K562 (cell line): ENCODE data around the gene MEX3A. TPM values are rescaled to one million over a fixed set of nuclear protein-coding genes. Genes with fewer than 3 reads are reported as not detected.

Experiments used
- ATAC-seq: fragments of 200-7000 bp; cut with Tn5 transposase; 3 replicates; pipeline ENCODE4 v1.9.1; 2020; ENCODE audit warnings: moderate library complexity
- BruUV-seq: library from RNA; stranded (reverse); fragments of 400-500 nt; replicated peaks from 2 replicates; lab custom pipeline; 2021; lab: Mats Ljungman, UMichigan
- CTCF ChIA-PET: fragments of 300-600 bp; formaldehyde crosslinking; extraction: SDS; loops from one replicate; lab custom pipeline; 2021; ENCODE audit warnings: low intra/inter-chr PET ratio; lab: Yijun Ruan, JAX
- POLR2A ChIA-PET: fragments of 300-600, 350-650 bp; sonication (Branson Sonifier 250); formaldehyde crosslinking; extraction: SDS; loops from one replicate; lab custom pipeline; 2021; ENCODE audit warnings: antibody characterized with exemption, inconsistent platforms; lab: Yijun Ruan, JAX
- DNase-seq, 4 experiments: peaks; one replicate each; pipeline versions ENCODE4 v3.0.0 to v3.0.0-alpha.2; 2011 to 2018; ENCODE audit warnings: low spot score in 3 of 4, mixed read lengths in 3 of 4; ENCODE audit errors: extremely low read depth in 1 of 4
- FAIRE-seq: peaks from 2 replicates; lab custom pipeline; 2011; peaks lifted over from hg19 to GRCh38; lab: Jason Lieb, UNC
- H2AFZ ChIP-seq: 2 replicates; pipeline ENCODE4 v1.6.0; 2011; ENCODE audit warnings: low read depth, low read length, control low read depth, inconsistent platforms
- H3K27ac ChIP-seq: fragments of 200-600 bp; 3 replicates; pipeline ENCODE4 v1.8.0; 2011; ENCODE audit warnings: low read depth, mild to moderate bottlenecking, control low read depth, inconsistent platforms, low read length, moderate library complexity, mixed read lengths; ENCODE audit errors: extremely low read depth
- H3K27me3 ChIP-seq, 2 experiments: fragments of 300-600 bp in 1 of 2; 2 replicates in 1 of 2; 3 replicates in 1 of 2; pipeline versions ENCODE4 v1.6.0 to v1.8.0; 2011; ENCODE audit warnings: inconsistent platforms in 2 of 2, low read length in 2 of 2, mild to moderate bottlenecking in 1 of 2, mixed read lengths in 1 of 2, moderate library complexity in 1 of 2; ENCODE audit not compliant: control insufficient read depth in 2 of 2, insufficient read depth in 2 of 2
- H3K36me3 ChIP-seq: fragments of 300-600 bp; 3 replicates; pipeline ENCODE4 v1.8.0; 2011; ENCODE audit warnings: mild to moderate bottlenecking, low read length, inconsistent platforms; ENCODE audit not compliant: control insufficient read depth, insufficient read depth
- H3K4me1 ChIP-seq, 2 experiments: fragments of 200-600 bp in 1 of 2; replicated peaks in 1 of 2; 2 replicates in 1 of 2; 3 replicates in 1 of 2; pipeline versions ENCODE4 v1.5.1 to v1.8.0; 2011; ENCODE audit warnings: inconsistent platforms in 2 of 2, low read length in 2 of 2, mild to moderate bottlenecking in 1 of 2, mixed read lengths in 1 of 2, moderate library complexity in 1 of 2; ENCODE audit not compliant: control insufficient read depth in 2 of 2, insufficient read depth in 2 of 2
- H3K4me2 ChIP-seq: 2 replicates; pipeline ENCODE4 v1.6.1; 2011; ENCODE audit warnings: low read length, control low read depth, inconsistent platforms, mixed read lengths; ENCODE audit not compliant: insufficient read depth
- H3K4me3 ChIP-seq: fragments of 200-600 bp; sonication (generic), shearing (Covaris generic); 2 replicates; pipeline ENCODE4 v1.5.1; 2016; ENCODE audit warnings: control low read depth, inconsistent platforms
- H3K79me2 ChIP-seq: fragments of 200-600 bp; 3 replicates; pipeline ENCODE4 v1.8.0; 2011; ENCODE audit warnings: low read length, inconsistent platforms; ENCODE audit not compliant: control insufficient read depth, insufficient read depth
- H3K9ac ChIP-seq, 2 experiments: 2 replicates each; pipeline versions ENCODE4 v1.6.0 to v1.6.1; 2011; ENCODE audit warnings: low read depth in 2 of 2, low read length in 2 of 2, control low read depth in 1 of 2, inconsistent platforms in 1 of 2, mild to moderate bottlenecking in 1 of 2, mixed read lengths in 1 of 2; ENCODE audit not compliant: insufficient read depth in 1 of 2
- H3K9me1 ChIP-seq: one replicate; pipeline ENCODE4 v1.6.0; 2011; ENCODE audit warnings: inconsistent platforms, mild to moderate bottlenecking, low read length, moderate library complexity; ENCODE audit not compliant: control insufficient read depth, insufficient read depth
- H3K9me3 ChIP-seq: replicated peaks from 2 replicates; pipeline ENCODE4 v1.5.1; 2011; ENCODE audit warnings: low read depth, low read length, inconsistent platforms; ENCODE audit not compliant: control insufficient read depth, insufficient read depth
- H4K20me1 ChIP-seq: replicated peaks from 2 replicates; pipeline ENCODE4 v1.6.1; 2011; ENCODE audit warnings: low read length, inconsistent platforms, mixed read lengths; ENCODE audit not compliant: control insufficient read depth, insufficient read depth
- DIDO1 ChIP-seq: fragments of 450-650 bp; IDR thresholded peaks from 2 replicates; pipeline ENCODE4 v1.6.1; 2016; ENCODE audit warnings: low read depth, missing biosample characterization, missing genetic modification characterization
- GATAD2B ChIP-seq: fragments of 450-650 bp; IDR thresholded peaks from 2 replicates; pipeline ENCODE4 v1.6.1; 2017; ENCODE audit warnings: mild to moderate bottlenecking, borderline replicate concordance
- HCFC1 ChIP-seq: IDR thresholded peaks from 2 replicates; pipeline ENCODE4 v1.6.1; 2012; ENCODE audit warnings: low read depth, low read length, improper control_type of control experiment
- KDM2B ChIP-seq: fragments of 250-450 bp; sonication (Bioruptor Pico); IDR thresholded peaks from 2 replicates; pipeline ENCODE4 v1.8.0; 2021; ENCODE audit warnings: mild to moderate bottlenecking, moderate library complexity
- MCM5 ChIP-seq: fragments of 450-650 bp; IDR thresholded peaks from 2 replicates; pipeline ENCODE4 v1.6.1; 2016; ENCODE audit warnings: low read depth
- SREBF1 ChIP-seq: fragments of 150-350 bp; IDR thresholded peaks from 2 replicates; pipeline ENCODE4 v1.6.1; 2014; ENCODE audit warnings: antibody characterized with exemption, low read depth, low read length, borderline replicate concordance
- VEZF1 ChIP-seq: fragments of 200-800 bp; sonication (Bioruptor generic); IDR thresholded peaks from 2 replicates; pipeline ENCODE4 v1.6.1; 2017; ENCODE audit warnings: missing genetic modification characterization, missing compliant biosample characterization
- ZBTB11 ChIP-seq, 3 experiments: fragments of 200-800 bp in 1 of 3; fragments of 250-450 bp in 1 of 3; fragments of 450-650 bp in 1 of 3; sonication (Bioruptor Pico) in 1 of 3; sonication (Bioruptor generic) in 1 of 3; formaldehyde crosslinking in 1 of 3; IDR thresholded peaks; 2 replicates each; pipeline versions ENCODE4 v1.6.1 to v1.8.0; 2016 to 2022; ENCODE audit warnings: mild to moderate bottlenecking in 2 of 3, missing genetic modification characterization in 2 of 3, missing compliant biosample characterization in 1 of 3, moderate library complexity in 1 of 3
- ZBTB9 ChIP-seq: fragments of 450-650 bp; formaldehyde crosslinking; IDR thresholded peaks from 2 replicates; pipeline ENCODE4 v1.4.0; 2020; ENCODE audit warnings: mild to moderate bottlenecking, moderate library complexity
- ZKSCAN1 ChIP-seq: fragments of 150-350 bp; IDR thresholded peaks from 2 replicates; pipeline ENCODE4 v1.6.1; 2016; ENCODE audit warnings: low read depth, low read length
- ZNF384 ChIP-seq: IDR thresholded peaks from 2 replicates; pipeline ENCODE4 v1.6.1; 2012; ENCODE audit warnings: low read depth, low read length, improper control_type of control experiment
- WGBS: fragments of 100-300 bp; shearing (Covaris generic); methylation state at CpG from one replicate; pipeline ENCODE4 v1.1.6; 2016; ENCODE audit warnings: low coverage, mixed read lengths; ENCODE audit not compliant: insufficient coverage; ENCODE audit errors: missing lambda C conversion rate; 5-methylcytosine and 5-hydroxymethylcytosine counted together
- in situ Hi-C: fragments of 300-500 bp; cut with MboI; formaldehyde crosslinking; loops from 4 replicates; pipeline ENCODE4 v1.15.0; 2018; ENCODE audit warnings: inconsistent platforms, mixed read lengths
- intact Hi-C: fragments of 100-400 bp; cut with micrococcal nuclease; formaldehyde crosslinking; loops from 2 replicates; pipeline ENCODE4 v1.14.2; 2022
- polyA plus RNA-seq, 8 experiments: library from polyadenylated mRNA; depleted of rRNA in 4 of 8; stranded (reverse) in 5 of 8; unstranded in 3 of 8; fragments of >200 nt; fragmentation: Nextera tagmentation in 2 of 8; fragmentation: Illumina TruSeq in 1 of 8; extraction: Ambion mirVana in 2 of 8; extraction: Trizol in 1 of 8; gene quantifications; 2 replicates each; pipeline versions ENCODE4 v1.2.1 to v1.2.3, GENCODE V29; 2011 to 2014; ENCODE audit warnings: inconsistent platforms in 1 of 8, missing spikeins in 1 of 8
- total RNA-seq, 7 experiments: library from RNA; depleted of rRNA in 6 of 7; stranded (reverse); fragments of >200 nt in 6 of 7; fragmentation: Illumina TruSeq in 2 of 7; extraction: Trizol in 2 of 7; gene quantifications; 2 replicates each; pipeline versions ENCODE4 v1.2.1 to v1.2.3, GENCODE V29; 2011 to 2021; ENCODE audit warnings: low replicate concordance in 1 of 7

The MEX3A gene
- total and polyA plus RNA-seq, 9 of the 15 experiments (the other 6 are each of a cell fraction or from before 2014, with no cell fraction given), result 0.36 to 13.7 (median 5.2) TPM

- TF ChIP-seq VEZF1 (CRISPR knock-in tag), result peak; percentile 44; the same call in 1 of the 2 replicates
Observed at GRCh38 chr1:156114919-156115513, 32.8 kb upstream of the MEX3A start (continued).

- no peaks in the 10 kb centered on the region for H3K27me3 ChIP-seq
- CTCF ChIA-PET, result no interaction called here
- no peaks in the 10 kb centered on the region for H3K9me1 ChIP-seq
- BruUV-seq, result TSS peak; percentile 86
- peaks cover 6% of the 10 kb centered on the region; the same call in 2 of the 3 replicates for H3K36me3 ChIP-seq
- ATAC-seq (peak; percentile 91), FAIRE-seq (peak; percentile 79), DNase-seq (peak; percentile 90 to 94 (median 92))
- peak within 1 kb of the TSS; percentile 92 for H3K27ac ChIP-seq
- WGBS, result 2% methylated on average over 27 of the region's 37 CpGs
- peak within 1 kb of the TSS; percentile 83 to 99 for H3K9ac ChIP-seq
- H3K79me2 ChIP-seq, result peaks cover 47% of the 10 kb centered on the region
- H3K9me3 ChIP-seq, result no peaks in the 10 kb centered on the region
- intact Hi-C loops, result loop anchor here (1.0 to 5.0 kb wide), 2 partner anchors 9 to 393 kb away; no protein-coding TSS in a partner anchor
- peaks cover 9% of the 10 kb centered on the region for H4K20me1 ChIP-seq
- peak within 1 kb of the TSS; percentile 73 for H3K4me3 ChIP-seq
- POLR2A ChIA-PET, result interaction anchor here (0.6 to 8.5 kb wide), 11 partner anchors 9 to 174 kb away, joined by 3 to 164 read pairs (median 5); partner anchors contain the start of gene PMF1
- peaks cover 24 to 41% of the 10 kb centered on the region in 2 experiments for H3K4me1 ChIP-seq
- H3K4me2 ChIP-seq, result peak within 1 kb of the TSS; percentile 98
- H2AFZ ChIP-seq, result peak within 1 kb of the TSS; percentile 96
- in situ Hi-C loops, result no loop called here
- TF ChIP-seq ZBTB9, result no peak
- TF ChIP-seq ZKSCAN1, result 0 out of 2 replicates have a peak, but pooled peaks have one; percentile 2
- no peak for TF ChIP-seq MCM5
- 0 out of 6 replicates have a peak, but pooled peaks of 1 of the 3 experiments have one; percentile 21 for TF ChIP-seq ZBTB11 (CRISPR knock-in tag; IDR thresholded peaks at IDR 0.05)
- no peak for TF ChIP-seq HCFC1
- no peak for TF ChIP-seq KDM2B
- no peak for TF ChIP-seq DIDO1
- TF ChIP-seq GATAD2B, result peak; percentile 65; the same call in 1 of the 2 replicates
- TF ChIP-seq SREBF1, result no peak
- no peak for TF ChIP-seq ZNF384
Observed at GRCh38 chr1:156114101-156114918, 32.0 kb upstream of the MEX3A start, which contains the start of gene LMNA. TSS of gene LMNA (plus strand) at chr1:156114711. CDS start at chr1:156114919, 208 bp downstream.
